GM21786 (cell line): ENCODE data around the gene CT47A7.
"Not testable (repeated sequence)": the region's sequence is repeated elsewhere in the genome, so short reads cannot be mapped to it uniquely, and the experiment has no call there.

Source experiments
- ATAC-seq: cut with Tn5 transposase; IDR thresholded peaks from one replicate; pipeline ENCODE4 v1.9.1; 2021; ENCODE audit not compliant: unreplicated experiment

The CT47A7 gene

DNA sequence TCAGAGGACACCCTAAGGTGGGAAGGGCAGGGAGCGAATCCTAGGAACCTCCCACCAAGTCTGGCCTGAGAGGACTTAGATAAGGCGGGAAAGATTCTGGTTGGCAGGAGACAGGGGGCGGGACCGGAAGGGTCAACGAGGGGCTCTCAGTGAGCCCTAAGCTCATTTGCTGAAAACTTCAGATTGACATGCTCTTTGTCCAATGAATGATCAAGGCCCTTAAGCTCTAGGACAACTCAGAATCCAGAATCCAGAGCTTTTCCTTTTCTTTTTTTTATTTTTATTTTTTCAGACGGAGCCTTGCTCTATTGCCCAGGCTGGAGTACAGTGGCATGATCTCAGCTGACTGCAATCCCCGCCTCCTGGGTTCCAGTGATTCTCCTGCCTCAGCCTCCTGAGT, at the start of gene CT47A7:
Gene CT47A7, minus strand, starts transcription at position 101 of the 400 bp plus-strand sequence. CDS start 255 bp downstream, outside the sequence.
- not testable (repeated sequence) for ATAC-seq

DNA sequence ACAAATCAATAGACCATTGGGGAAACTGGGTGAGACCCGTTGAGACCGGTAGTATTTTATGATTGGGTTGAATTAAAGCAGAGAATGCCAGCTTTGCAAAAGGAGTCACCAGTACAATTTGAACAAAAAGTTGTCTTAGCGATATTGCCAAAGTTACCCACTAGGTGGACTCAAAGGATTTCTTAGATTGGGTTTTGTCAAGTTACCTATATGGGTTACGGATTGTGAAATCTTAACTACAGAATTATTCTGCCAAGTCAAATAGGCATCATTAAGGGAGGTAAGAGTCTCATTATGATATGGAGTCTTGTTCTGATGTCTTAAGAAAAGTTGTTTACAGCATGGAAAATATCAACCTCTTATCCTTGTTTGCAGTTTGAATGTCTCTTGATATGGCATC, 44.2 kb upstream of the CT47A7 start:
- ATAC-seq = no peak

DNA sequence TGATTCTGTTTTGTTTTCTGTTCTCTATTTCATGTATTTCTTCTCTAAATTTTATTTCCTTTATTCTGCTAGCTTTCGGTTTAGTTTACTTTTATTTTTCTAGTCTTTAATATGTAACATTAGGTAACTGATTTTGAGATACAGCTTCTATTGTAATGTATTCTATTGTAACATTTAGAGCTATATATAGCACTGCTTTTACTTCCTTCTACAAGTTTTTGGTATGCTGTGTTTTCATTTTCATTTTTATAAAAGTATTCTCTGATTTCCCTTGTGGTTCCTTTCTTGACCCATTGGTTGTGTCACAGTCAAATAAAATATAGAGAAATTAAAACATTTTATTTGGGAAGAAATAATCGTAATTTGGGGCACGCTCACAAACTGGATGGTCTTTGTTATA, 43.0 kb upstream of the CT47A7 start:
- ATAC-seq = peak; percentile 74

DNA sequence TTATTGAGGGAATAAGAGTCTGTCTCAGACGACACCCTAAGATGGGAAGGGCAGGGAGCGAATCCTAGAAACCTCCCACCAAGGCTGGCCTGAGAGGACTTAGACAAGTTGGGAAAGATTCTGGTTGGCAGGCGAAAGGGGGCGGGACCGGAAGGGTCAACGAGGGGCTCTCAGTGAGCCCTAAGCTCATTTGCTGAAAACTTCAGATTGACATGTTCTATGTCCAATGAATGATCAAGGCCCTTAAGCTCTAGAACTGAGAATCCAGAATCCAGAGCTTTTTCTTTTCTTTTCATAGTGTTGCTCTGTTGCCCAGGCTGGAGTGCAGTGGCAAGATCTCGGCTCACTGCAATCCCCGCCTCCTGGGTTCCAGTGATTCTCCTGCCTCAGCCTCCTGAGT, 29.3 kb upstream of the CT47A7 start, which contains the start of gene CT47A1:
Gene CT47A1, minus strand, starts transcription at position 101 of the 400 bp plus-strand sequence. CDS start 231 bp downstream, outside the sequence.
- ATAC-seq = not testable (repeated sequence)
